NOMO-1 treated with DMSO at 0.1 percent for 48 hours (cell line): ENCODE data around the gene ZCCHC3.
A peak's percentile ranks its signal among the peaks of the same experiment; 100 is the strongest.

Experiments
- DNase-seq: peaks from one replicate; lab custom pipeline; 2025; ENCODE audit not compliant: unreplicated experiment; lab: John Stamatoyannopoulos, UW

ZCCHC3 gene

DNA sequence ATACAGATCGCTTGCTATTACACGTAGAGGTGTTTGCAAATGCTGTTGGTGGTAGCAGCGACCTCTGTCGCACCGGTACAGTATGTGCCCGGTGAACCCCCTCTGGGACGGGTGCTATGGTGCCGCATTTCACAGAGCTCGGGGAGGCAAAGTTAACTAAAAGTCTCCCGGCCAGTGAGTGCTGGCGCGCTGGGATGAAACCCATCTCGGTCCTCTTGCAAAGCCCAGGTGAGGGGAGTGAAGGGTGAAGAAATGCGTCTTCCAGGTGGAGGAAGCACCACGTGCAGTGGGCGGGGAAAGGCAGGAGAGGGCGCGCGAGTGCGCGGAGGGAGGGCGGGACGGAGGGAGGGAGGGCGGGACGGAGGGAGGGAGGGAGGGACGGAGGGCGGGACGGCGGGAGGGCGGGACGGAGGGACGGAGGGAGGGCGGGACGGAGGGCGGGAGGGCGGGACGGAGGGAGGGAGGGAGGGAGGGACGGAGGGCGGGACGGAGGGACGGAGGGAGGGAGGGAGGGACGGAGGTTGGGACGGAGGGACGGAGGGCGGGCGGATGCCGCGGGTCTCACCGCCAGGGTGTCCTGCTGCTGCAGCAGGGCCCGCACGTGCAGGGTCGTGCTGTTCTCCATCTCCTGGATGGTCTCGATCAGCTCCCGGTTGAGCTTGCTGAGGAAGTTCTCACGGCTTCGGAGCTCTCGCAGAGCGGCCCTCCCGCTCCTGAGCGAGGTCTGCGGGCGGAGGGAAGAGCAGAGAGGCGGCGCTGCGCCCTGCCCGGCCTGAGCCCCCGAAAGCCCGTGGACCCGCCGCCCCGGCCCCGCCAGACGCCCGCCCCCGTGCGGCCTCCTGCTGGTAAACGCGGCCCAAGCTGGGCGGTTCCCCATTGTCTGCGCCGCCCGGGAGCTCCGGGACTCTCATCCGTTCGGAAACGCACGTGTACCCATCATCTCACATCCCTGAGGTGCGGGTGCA, 18.5 kb upstream of the ZCCHC3 start:
- DNase-seq, result no peak

DNA sequence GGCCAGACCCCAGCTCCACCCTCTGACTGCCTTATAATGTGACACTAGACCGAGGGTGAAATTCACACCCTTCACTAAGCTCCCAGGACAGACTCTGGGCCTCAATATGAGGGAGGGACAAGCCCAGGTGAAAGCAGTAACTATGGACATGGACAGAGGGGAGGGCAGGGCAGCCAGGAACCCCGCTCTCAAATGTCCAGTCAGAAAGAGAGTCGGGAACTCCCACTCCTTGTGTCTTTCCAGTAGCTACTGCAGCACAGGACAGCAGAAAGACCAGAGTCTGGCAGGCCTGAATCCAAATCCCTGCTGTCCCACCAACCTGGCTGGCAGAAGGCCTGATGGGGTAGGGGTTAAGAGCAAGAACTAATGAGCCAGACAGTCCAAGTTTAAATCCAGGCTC, 13.2 kb upstream of the ZCCHC3 start:
- DNase-seq, result no peak

DNA sequence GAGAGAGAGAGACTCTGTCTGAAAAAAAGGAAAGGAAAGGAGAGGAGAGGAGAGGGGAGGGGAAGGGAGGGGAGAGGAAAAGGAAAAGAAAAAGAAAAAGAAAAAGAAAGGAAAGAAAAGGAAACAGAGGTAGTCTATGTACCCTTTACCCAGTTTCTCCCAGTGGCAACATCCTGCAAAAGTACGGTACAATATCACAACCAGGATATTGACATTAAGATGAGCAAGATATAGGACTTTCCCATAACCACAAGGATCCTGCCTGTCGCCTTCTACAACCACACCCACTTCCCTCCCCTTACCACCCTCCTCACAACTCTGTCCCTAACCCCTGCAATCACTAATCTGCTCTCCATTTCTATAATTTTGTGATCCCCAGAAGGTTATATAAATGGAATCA, 10.9 kb upstream of the ZCCHC3 start:
- DNase-seq, result no peak

DNA sequence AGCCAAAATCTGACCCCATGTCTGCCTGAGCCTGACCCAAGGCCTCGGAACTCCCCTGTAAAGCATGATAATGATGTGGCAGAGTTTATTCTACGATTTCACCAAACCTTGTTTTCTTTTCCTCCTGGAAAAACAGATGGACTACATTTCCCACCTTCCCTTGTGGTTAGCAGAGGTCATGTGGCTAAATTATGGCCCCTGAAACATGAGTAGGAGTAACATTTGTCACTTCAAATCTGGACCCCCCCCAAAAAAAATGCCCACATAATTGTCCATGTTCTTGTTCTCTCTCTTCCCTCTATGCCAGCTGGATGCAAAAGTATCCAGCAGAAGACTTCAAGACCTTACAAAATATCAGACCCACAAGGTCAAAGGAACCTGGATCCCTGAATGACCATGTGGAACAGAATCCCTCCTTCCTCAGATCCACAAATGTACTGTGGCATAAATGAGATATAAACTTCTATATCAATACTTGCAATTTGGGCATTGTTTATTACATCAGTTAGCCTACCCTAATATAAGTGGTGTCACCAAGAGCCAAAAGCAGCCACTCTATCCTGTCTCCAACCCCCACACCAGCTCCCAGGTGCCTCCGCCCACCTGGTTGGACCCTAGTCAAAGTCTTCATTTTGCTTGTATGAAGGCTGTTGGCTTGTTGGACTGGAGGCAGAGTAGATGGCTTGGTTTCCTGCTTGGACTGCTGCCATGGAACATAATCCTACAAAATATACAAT, 8.2 kb upstream of the ZCCHC3 start:
- no peak for DNase-seq

DNA sequence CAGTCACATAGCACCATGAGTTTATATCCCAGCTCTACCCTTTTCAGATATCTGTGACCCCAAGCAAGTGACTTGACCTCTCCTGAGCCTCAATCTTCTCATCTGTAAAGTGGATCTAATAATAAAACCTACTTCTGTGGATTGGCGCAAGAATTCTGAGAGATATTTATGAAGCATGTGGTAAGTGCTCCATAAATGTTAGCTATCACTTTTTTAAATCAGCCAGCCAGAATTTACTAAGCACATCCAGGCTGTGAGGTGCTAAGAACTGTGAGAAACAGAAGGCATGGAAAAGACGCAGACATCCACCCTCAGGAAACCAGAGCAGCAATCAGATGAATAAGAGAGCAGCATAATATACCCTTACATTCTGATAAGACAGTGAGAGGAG, 7.7 kb upstream of the ZCCHC3 start:
- DNase-seq, result no peak

DNA sequence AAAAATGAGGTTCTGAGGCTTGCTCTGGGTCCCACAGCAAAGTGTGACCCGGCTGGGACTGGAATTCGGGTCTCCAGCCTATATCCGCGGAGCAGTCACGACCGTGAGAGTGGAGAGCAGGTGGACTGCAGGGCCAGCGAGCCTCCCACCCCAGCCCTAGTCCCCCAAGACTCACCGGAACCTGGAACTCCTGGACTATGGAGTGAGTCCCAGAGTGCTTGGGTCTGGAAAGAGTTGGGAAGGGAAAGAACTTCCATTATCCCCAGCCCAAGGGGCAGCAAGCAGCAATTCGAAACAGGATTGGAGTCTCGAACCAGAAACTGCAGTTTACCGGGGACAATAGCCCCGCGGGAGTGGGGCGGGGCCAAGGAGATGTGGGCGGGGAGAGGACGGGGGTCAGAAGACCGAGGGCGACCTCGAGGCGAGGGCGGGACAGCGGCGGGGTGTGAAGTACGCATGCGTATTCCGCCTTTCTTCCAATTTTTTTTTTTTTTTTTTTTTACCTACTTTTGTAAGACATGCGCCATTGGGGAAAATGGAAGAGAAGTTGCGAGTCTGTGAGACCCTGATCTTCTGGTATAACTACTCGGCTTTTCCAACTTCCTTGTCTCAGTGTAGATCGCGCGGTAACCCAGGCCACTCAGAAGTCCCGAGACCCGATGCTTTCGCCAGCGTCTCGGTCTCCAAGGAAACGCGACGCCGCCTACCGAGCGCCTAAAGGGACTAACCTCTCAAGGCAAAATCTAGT, 7.1 kb upstream of the ZCCHC3 start, which contains the start of gene C20orf96:
TSS of gene C20orf96 (minus strand) at position 667 of the 748 bp plus-strand sequence. CDS start at position 527, 140 bp downstream.
- DNase-seq, result peak; percentile 89

DNA sequence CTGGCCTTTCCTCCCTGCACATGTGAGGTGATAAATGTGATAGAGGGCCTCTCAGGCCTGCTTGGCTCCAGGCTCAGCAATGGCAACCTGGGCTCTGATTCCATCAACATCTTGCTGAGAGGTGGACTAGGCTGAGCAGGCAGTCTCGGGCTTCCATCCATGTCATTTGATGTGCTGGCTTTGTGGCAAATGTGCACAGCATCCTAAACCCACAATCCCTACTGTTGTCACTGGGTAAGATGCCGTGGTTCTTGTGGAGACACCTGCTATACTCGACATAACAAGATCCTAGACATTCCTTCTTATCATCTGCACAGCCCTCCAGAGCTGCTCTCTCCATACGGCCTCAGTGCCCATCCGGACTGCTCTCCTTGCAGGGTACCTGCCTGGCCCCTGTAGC, 2.8 kb upstream of the ZCCHC3 start:
- DNase-seq, result no peak

DNA sequence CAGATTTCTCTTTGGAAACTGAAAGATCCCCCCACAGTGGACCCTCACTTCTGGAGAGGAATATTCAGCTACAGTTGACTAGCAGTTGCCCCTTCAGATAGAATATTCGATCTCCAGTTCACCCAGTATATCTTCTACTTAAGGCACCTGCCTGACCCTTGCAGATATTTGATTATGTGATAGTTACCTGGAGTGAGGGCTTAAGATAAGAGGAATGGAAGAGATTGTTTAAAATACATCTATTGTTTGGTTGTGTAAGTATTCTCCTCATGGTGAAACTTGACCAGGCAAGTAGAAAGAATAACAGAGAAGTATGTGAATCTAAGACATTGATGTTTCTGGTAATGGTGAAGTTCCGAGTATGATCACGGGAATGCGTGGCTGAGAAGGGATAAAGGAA, 1.6 kb upstream of the ZCCHC3 start:
- DNase-seq, result no peak

DNA sequence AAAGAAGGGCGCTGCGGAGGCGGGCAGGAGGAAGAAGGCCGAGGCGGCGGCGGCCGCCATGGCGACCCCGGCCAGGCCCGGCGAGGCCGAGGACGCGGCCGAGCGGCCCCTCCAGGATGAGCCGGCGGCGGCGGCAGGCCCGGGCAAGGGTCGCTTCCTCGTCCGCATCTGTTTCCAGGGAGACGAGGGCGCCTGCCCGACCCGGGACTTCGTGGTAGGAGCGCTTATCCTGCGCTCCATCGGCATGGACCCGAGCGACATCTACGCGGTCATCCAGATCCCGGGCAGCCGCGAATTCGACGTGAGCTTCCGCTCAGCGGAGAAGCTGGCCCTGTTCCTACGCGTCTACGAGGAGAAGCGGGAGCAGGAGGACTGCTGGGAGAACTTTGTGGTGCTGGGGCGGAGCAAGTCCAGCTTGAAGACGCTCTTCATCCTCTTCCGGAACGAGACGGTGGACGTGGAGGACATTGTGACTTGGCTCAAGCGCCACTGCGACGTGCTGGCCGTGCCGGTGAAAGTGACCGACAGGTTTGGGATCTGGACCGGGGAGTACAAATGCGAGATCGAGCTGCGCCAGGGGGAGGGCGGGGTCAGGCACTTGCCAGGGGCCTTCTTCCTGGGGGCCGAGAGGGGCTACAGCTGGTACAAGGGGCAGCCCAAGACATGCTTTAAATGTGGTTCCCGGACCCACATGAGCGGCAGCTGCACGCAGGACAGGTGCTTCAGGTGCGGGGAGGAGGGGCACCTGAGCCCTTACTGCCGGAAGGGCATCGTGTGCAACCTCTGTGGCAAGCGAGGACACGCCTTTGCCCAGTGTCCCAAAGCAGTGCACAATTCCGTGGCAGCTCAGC, 780 bp downstream of the ZCCHC3 start:
- peak; percentile 53 for DNase-seq

DNA sequence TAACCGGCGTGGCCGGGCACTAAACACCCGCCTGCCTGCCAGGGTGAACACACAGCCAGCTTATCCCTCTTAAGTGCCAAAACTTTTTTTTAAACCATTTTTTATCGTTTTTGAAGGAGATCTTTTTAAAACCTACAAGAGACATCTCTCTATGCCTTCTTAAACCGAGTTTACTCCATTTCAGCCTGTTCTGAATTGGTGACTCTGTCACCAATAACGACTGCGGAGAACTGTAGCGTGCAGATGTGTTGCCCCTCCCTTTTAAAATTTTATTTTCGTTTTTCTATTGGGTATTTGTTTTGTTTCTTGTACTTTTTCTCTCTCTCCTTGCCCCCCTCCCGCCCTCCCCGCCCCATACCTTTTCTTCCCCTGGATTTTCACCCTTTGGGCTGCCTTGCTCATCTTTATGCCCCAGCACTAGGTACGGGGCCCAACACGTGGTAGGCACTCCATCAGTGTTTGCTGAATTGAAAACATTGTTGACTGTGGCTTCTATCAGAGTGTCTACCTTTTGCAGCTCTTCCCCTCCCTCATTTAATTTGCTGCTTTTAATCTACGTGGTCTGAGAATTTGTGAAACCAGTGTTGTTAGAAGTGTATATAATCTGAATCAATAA, 1.5 kb downstream of the ZCCHC3 start:
- no peak for DNase-seq

DNA sequence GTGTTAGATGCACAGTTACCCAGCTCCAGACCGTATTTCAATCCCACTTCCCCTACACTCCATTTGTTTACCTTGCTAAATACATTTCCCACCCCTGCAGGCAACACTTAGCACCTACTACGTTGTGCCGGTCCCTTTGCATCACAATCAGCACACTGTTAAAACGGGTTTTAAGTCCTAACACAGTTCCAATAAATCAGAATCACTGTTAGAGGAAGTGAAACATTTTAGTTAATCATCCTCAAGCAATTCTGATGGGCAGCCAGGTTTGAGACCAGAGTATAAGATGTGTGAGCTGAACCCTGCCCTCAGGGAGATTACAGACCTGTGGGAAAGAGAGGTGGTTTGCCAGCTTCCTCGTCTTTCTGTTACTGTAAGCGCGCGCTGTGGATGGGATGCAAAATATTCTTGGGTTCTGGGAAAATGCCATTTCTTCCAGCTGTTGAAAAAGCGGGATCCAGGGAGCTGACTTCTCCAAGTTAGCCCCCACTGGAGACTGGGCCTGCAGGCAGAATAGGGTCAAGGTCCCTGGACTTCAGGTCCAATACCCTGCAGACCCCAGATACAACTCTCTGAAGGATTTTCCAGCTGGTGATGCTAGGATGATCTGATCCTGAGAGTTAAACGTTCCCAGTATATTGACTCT, 3.1 kb downstream of the ZCCHC3 start:
- DNase-seq, result peak; percentile 60

DNA sequence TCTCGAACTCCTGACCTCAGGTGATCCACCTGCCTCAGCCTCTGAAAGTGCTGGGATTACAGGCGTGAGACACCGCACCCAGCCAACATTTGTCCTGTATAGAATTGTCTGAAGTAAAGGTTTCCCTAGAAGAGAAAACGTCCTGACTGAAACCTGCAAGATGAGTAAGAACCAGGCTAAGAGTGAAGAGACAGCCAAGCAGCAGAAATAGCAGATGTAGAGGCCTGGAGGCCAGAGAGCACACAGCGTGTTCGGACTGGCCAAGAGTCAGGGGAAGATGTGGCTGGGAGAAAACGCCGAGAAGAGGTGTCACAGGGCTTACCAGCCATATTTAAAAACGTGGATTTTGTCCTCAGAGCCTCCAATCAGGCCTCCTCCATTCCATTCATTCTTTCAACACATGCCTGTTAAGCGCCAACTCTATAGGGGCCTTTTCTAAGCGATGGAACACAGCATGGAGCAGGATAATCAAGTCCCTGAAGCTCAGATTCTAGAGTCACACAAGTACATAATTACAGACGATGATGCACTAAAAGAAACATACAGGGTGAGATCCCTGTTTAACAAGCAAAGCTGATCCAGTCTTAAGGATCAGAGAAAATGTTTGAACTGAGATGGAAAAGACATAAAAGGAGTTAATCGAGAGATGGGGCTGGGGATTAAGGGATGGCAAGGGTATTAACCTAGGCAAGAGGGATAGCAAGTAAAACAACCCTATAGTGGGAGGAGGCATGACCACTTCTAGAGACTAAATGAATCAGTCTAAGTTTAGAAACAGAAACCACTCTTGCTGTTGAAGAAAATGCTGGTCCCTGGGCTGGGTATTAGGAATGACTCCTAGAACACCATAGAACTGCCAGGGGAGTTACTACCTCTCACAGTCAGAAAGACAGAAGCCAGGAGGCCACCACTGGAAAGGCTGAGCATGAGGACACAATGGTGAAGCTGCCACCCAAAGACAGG, 4.8 kb downstream of the ZCCHC3 start:
- no peak for DNase-seq

DNA sequence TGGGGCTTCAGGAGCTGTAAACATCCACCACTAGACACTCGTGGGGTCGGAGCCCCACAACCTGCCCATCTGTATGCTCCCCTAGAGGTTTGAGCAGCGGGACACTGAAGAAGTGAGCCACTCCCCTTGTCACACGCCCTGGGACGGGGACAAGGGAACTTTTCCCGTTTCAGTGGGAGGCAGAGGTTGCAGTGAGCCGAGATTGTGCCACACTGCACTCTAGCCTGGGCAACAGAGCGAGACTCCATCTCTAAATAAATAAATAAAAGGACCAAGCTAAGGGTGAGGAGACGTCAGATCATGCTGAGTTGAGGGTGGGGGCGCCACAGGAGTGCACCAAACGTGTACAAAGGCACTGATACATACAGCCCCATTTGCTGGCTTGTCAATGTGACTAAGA, 8.4 kb downstream of the ZCCHC3 start:
- DNase-seq, result no peak

DNA sequence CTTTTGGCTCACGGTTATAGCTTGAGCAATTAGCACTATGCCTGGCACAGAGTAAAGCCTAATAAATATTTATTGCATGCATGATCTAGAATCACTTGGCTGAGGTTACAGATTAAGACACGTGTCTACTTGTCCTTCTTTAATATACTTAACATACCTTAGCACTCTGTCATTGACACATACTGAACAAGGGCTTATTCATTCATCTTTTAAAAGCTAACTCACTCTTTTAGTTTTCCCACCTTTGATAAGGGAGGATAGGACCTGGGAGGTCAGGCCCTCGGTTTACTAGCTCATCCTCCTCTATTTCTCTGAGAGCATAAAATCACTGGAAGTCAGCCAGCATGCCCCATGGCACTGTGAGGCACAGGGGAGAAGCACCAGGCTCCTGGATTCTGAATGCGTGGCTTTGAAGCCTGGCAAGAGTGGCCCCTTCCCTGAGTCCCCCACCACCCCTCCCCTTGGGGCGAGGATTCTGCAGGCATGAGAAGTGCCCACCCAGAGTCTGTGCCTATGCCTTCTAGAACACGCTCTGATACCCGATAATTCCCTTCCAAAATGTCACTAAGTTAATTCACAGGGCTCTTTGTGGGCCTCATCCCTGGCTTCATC, 11.2 kb downstream of the ZCCHC3 start:
- DNase-seq, result no peak

DNA sequence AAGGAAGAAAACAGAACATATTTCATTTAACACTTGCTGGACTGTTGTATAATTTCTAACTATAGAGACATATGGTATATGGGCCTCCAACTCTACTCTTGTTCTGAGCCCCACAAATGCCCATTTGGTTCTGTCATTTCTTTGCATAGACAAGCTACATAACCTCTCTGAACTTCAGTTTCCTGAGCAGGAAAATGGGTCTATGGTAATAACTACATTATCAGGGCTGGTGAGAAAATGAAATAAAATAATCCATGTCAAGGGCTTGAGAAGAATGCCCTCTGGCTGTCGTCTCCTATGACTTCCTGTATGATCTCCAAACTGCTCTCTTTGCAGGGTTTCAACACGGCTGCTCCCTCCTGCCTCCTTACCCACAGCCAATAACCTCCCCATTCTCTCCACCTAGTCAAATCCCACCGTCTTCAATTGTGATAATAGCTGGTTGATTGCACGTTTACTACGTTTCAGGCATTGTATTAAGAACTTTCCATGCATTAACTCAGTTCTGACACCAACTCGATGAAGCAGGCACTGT, 12.0 kb downstream of the ZCCHC3 start:
- no peak for DNase-seq

DNA sequence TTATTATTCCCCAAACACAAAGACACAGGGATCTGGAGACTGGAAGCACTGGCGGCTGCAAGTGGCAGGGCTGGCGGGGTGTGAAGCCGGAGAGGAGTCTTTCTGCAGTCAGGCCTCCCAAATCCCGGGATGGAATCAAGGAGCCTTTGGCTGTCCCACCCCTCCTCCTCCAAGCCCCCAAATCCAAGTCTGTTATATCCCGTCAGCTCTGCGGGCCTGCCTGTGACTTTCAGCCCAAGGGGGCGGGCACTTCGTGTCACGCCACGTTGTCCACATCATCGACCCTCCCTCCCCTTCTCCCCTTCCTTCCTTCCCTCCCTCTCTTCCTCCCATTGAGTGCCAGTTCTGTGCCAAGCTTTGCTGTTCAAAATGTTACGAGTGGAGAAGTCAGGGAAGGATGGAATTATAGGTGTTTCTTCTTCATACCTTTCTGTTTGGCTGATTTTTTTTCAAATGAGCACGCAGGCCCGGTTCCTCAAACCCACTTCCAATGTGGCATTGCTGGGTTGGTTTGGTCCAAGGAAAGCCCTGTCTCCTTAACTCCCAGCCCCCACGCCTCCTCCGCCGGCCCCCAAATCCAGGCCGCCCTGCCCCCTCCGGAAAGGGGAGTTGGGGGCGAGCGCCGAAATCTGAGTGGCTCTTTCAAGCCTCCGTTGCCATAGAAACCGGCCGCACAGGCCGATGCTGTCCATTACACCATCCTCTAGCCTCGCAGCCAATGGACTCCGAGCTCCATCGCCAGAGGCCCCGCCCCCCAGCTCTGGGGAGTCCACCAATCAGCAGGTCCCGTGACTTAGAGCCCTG, 12.7 kb downstream of the ZCCHC3 start:
- DNase-seq, result peak; percentile 87

DNA sequence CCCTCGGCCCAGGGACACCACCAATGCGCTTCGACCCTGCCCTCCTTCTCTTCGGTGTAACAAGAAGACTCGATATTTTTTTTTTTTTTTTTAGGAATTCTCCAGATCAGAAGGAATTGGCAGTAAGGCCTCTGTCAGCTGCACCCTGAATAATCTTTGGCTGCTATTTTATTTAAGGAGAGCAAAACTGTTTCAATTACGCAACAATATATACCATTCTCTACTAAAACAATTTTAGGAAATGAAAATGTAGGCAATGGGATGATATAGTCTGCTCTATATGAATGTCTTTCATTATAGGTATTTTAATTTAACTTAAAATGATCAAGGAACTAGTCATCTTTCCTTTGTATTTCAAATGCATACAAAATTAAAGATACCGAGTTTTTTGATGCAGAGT, 13.3 kb downstream of the ZCCHC3 start:
- DNase-seq, result no peak
